ENCODE measurements around the gene DNASE1. TPM values are rescaled to one million over a fixed set of nuclear protein-coding genes. Genes with fewer than 3 reads are reported as not detected.

Gene DNASE1
- total RNA-seq, 4 donors from 2014 or later, result 80.9 to 773 (median 653) TPM

- no peak overlapping the region for H3K4me3 ChIP-seq
- no peaks in the 10 kb centered on the region for H3K27me3 ChIP-seq
- peak overlapping the region in 1 of 4 donors; percentile 60 for H3K27ac ChIP-seq
- H3K36me3 ChIP-seq, result no peaks in the 10 kb centered on the region
- no peak for TF ChIP-seq CTCF (IDR thresholded peaks at IDR 0.05)
- no peak for TF ChIP-seq POLR2A (IDR thresholded peaks at IDR 0.05)
- H3K4me1 ChIP-seq, result no peaks in the 10 kb centered on the region
- H3K9me3 ChIP-seq, result no peaks in the 10 kb centered on the region
- peak in 1 of 3 donors; percentile 62 for DNase-seq
Observed at GRCh38 chr16:3618769-3619141, 35.7 kb upstream of the DNASE1 start.

GRCh38 chr16:3623642-3624041 is 30.8 kb upstream of the DNASE1 start:
- Histone ChIP-seq H3K27me3 (no peaks in the 10 kb centered on the region), H3K4me1 (peaks cover 0 to 3% (median 0%) of the 10 kb centered on the region in 4 donors), H3K9me3 (no peaks in the 10 kb centered on the region), H3K27ac (no peak overlapping the region), H3K36me3 (no peaks in the 10 kb centered on the region), H3K4me3 (no peak overlapping the region)
- peak in 1 of 3 donors; percentile 13 for DNase-seq
- TF ChIP-seq POLR2A (IDR thresholded peaks at IDR 0.05), result no peak
- no peak for TF ChIP-seq CTCF (IDR thresholded peaks at IDR 0.05)

- Histone ChIP-seq H3K9me3 (no peaks in the 10 kb centered on the region), H3K4me1 (peaks cover 0 to 3% (median 0%) of the 10 kb centered on the region in 4 donors), H3K4me3 (no peak overlapping the region), H3K36me3 (no peaks in the 10 kb centered on the region), H3K27ac (no peak overlapping the region), H3K27me3 (no peaks in the 10 kb centered on the region)
- TF ChIP-seq CTCF (IDR thresholded peaks at IDR 0.05), result no peak
- DNase-seq, result peak in 1 of 3 donors; percentile 10
Observed at GRCh38 chr16:3625331-3625730, 29.2 kb upstream of the DNASE1 start.

- no peaks in the 10 kb centered on the region for H3K9me3 ChIP-seq
- peak overlapping the region in 2 of 4 donors; percentile 0 to 18 for H3K27ac ChIP-seq
- H3K27me3 ChIP-seq, result no peaks in the 10 kb centered on the region
- no peaks in the 10 kb centered on the region for H3K36me3 ChIP-seq
- H3K4me3 ChIP-seq, result no peak overlapping the region
- H3K4me1 ChIP-seq, result peaks cover 0 to 3% (median 0%) of the 10 kb centered on the region in 4 donors
- TF ChIP-seq POLR2A (IDR thresholded peaks at IDR 0.05) (no peak), CTCF (IDR thresholded peaks at IDR 0.05) (peak in 2 of 6 experiments; percentile 34 to 40)
- DNase-seq, result peak in 1 of 3 donors; percentile 28
Observed at GRCh38 chr16:3625911-3626732, 28.4 kb upstream of the DNASE1 start.

- Histone ChIP-seq H3K9me3 (no peaks in the 10 kb centered on the region), H3K27ac (peak overlapping the region; percentile 6 to 71 (median 42)), H3K36me3 (peaks cover 0 to 8% (median 0%) of the 10 kb centered on the region in 3 donors), H3K27me3 (no peaks in the 10 kb centered on the region), H3K4me3 (peak overlapping the region in 1 of 4 donors; percentile 10), H3K4me1 (peaks cover 0 to 51% (median 2%) of the 10 kb centered on the region in 4 donors)
- DNase-seq, result peak in 2 of 3 donors; percentile 39 to 78
- TF ChIP-seq CTCF (IDR thresholded peaks at IDR 0.05) (no peak), POLR2A (IDR thresholded peaks at IDR 0.05) (no peak)
Observed at GRCh38 chr16:3637371-3637923, 17.0 kb upstream of the DNASE1 start.
